ENCODE results near the gene SMOC1. TPM values are rescaled to one million over a fixed set of nuclear protein-coding genes. Genes with fewer than 3 reads are reported as not detected.

Gene SMOC1
- total and polyA plus RNA-seq, 2 of the 8 experiments (the other 6 are each of a cell fraction or from before 2014, with no cell fraction given), result 1.6 to 2.4 TPM

DNA sequence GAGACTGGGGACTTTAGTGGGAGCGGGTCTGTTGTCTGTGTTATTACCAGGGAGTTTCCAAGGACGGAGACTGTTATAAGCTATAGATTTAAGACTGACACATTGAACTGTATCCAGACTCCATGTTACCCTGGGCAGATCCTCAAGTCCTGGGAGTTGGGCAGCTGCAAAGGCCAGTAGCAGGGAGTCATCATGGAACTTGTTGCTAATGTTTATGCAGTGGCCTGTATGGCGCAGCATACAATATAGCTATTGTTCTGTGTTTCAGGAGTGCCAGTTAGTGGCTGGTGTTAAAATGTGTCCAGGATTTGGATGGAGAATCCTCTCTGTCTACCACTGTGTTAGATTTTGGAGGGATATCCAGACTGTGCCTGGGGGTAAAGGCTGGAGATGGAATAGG lies 31.7 kb downstream of the SMOC1 start (continued):
- TF ChIP-seq TAF1 (IDR thresholded peaks at IDR 0.05; ENCODE audit: low read depth, low read length), result no peak
- TF ChIP-seq NRF1 (IDR thresholded peaks at IDR 0.05; ENCODE audit: low read depth, low read length), result no peak
- no peak for TF ChIP-seq RBBP5 (IDR thresholded peaks at IDR 0.05; ENCODE audit: borderline replicate concordance, low read depth, low read length)
- TF ChIP-seq JUN (IDR thresholded peaks at IDR 0.05; ENCODE audit: low read depth, low read length), result no peak

Measured in H1 (cell line).